Panc1 (cell line): ENCODE measurements around the gene MANF. TPM values are rescaled to one million over a fixed set of nuclear protein-coding genes. Genes with fewer than 3 reads are reported as not detected.

ENCODE experiments used
- ATAC-seq: fragments of 200-7000 bp; cut with Tn5 transposase; 2 replicates; pipeline ENCODE4 v1.9.1; 2020; ENCODE audit warnings: mild to moderate bottlenecking, moderate library complexity
- BruUV-seq: library from RNA; stranded (reverse); fragments of 400-500 nt; replicated peaks from 2 replicates; lab custom pipeline; 2021; lab: Mats Ljungman, UMichigan
- CTCF ChIA-PET: fragments of 300-600 bp; sonication (Branson Sonifier 250); formaldehyde crosslinking; loops from one replicate; lab custom pipeline; 2022; ENCODE audit warnings: antibody characterized with exemption; lab: Charles Lee
- POLR2A ChIA-PET: fragments of 300-600 bp; sonication (Branson Sonifier 250); formaldehyde crosslinking; loops from one replicate; lab custom pipeline; 2022; ENCODE audit warnings: antibody characterized with exemption; lab: Charles Lee
- DNase-seq: peaks from one replicate; pipeline ENCODE4 v3.0.0-alpha.2; 2010; ENCODE audit warnings: low read depth, low spot score
- H3K27ac ChIP-seq: 2 replicates; pipeline ENCODE4 v1.5.1; 2011; ENCODE audit warnings: mild to moderate bottlenecking, low read length, inconsistent platforms
- H3K27me3 ChIP-seq: fragments of 200-500 bp; sonication (Bioruptor generic); 2 replicates; pipeline ENCODE4 v1.6.0; 2014; ENCODE audit warnings: low read length, inconsistent platforms; ENCODE audit not compliant: control insufficient read depth, insufficient read depth
- H3K36me3 ChIP-seq: fragments of 200-500 bp; sonication (Bioruptor generic); 2 replicates; pipeline ENCODE4 v1.5.1; 2014; ENCODE audit warnings: inconsistent platforms, mild to moderate bottlenecking, low read length, moderate library complexity; ENCODE audit not compliant: control insufficient read depth, insufficient read depth
- H3K4me1 ChIP-seq: 2 replicates; pipeline ENCODE4 v1.5.1; 2011; ENCODE audit warnings: inconsistent platforms, mild to moderate bottlenecking, low read length, moderate library complexity; ENCODE audit not compliant: control insufficient read depth, insufficient read depth
- H3K4me3 ChIP-seq, 2 experiments: 2 replicates each; pipeline ENCODE4 v1.5.1; 2011 to 2012; ENCODE audit warnings: low read depth in 2 of 2, low read length in 2 of 2, mild to moderate bottlenecking in 2 of 2, inconsistent platforms in 1 of 2, moderate library complexity in 1 of 2
- H3K9me3 ChIP-seq: fragments of 200-500 bp; sonication (Bioruptor generic); 2 replicates; pipeline ENCODE4 v1.5.1; 2014; ENCODE audit warnings: low read depth, mild to moderate bottlenecking, inconsistent platforms, low read length, moderate library complexity; ENCODE audit not compliant: control insufficient read depth, insufficient read depth
- CTCF ChIP-seq: fragments of 450-650 bp; IDR thresholded peaks from 2 replicates; pipeline ENCODE4 v1.5.1; 2017; ENCODE audit warnings: mild to moderate bottlenecking
- POLR2AphosphoS5 ChIP-seq: IDR thresholded peaks from 2 replicates; pipeline ENCODE4 v1.6.1; 2012; ENCODE audit warnings: mild to moderate bottlenecking, low read depth, low read length, moderate library complexity
- REST ChIP-seq, 2 experiments: IDR thresholded peaks; 2 replicates each; pipeline ENCODE4 v1.6.1; 2011 to 2012; ENCODE audit warnings: low read depth in 2 of 2, control low read depth in 1 of 2, low read length in 1 of 2, mild to moderate bottlenecking in 1 of 2, moderate library complexity in 1 of 2; ENCODE audit not compliant: insufficient read depth in 1 of 2
- SIN3A ChIP-seq: IDR thresholded peaks from 2 replicates; pipeline ENCODE4 v1.6.1; 2012; ENCODE audit warnings: low read depth, mild to moderate bottlenecking, low read length, moderate library complexity, borderline replicate concordance; ENCODE audit not compliant: insufficient read depth
- TCF7L2 ChIP-seq: IDR thresholded peaks from 2 replicates; pipeline ENCODE4 v1.6.1; 2011; ENCODE audit warnings: mild to moderate bottlenecking, low read depth, low read length, inconsistent platforms
- in situ Hi-C: cut with HindIII; loops from 2 replicates; pipeline ENCODE4 v1.10.0; 2016; ENCODE audit warnings: low sequenced_read_pairs, low pct_unique_long_range_greater_than_20kb
- intact Hi-C: fragments of 100-400 bp; cut with micrococcal nuclease; formaldehyde crosslinking; loops from one replicate; pipeline ENCODE4 v1.10.0; 2022; ENCODE audit not compliant: unreplicated experiment
- total RNA-seq: library from RNA; stranded (reverse); gene quantifications from one replicate; pipeline ENCODE4 v1.2.1, GENCODE V29; 2021; ENCODE audit not compliant: unreplicated experiment

MANF gene
- total RNA-seq, 1 experiment from 2014 or later = 69.9 TPM

- in situ Hi-C loops (no loop called here), intact Hi-C loops (no loop called here)
- no peak overlapping the region for H3K27ac ChIP-seq
- no peaks in the 10 kb centered on the region for H3K4me1 ChIP-seq
- ChIA-PET POLR2A (no interaction called here), CTCF (no interaction called here)
- no peaks in the 10 kb centered on the region for H3K9me3 ChIP-seq
- no peak overlapping the region for H3K4me3 ChIP-seq
- DNase-seq (no peak), ATAC-seq (no peak)
- BruUV-seq = no TSS peak
- no peaks in the 10 kb centered on the region for H3K27me3 ChIP-seq
- TF ChIP-seq REST (IDR thresholded peaks at IDR 0.05; ENCODE audit: insufficient read depth in 1 of 2, low read depth in 2 of 2, low read length in 1 of 2) (no peak), POLR2AphosphoS5 (no peak), SIN3A (no peak), TCF7L2 (no peak), CTCF (no peak)
- H3K36me3 ChIP-seq = peaks cover 12% of the 10 kb centered on the region
Measured at GRCh38 chr3:51408813-51409212, 23.7 kb downstream of the MANF start.

- no peak for TF ChIP-seq REST (IDR thresholded peaks at IDR 0.05; ENCODE audit: insufficient read depth in 1 of 2, low read depth in 2 of 2, low read length in 1 of 2)
- no peak for TF ChIP-seq TCF7L2
- TF ChIP-seq CTCF = no peak
- TF ChIP-seq SIN3A = no peak
- TF ChIP-seq POLR2AphosphoS5 = no peak
- H3K27me3 ChIP-seq = no peaks in the 10 kb centered on the region
- POLR2A ChIA-PET = no interaction called here
- no peak for DNase-seq
- H3K27ac ChIP-seq = no peak overlapping the region
- BruUV-seq = no TSS peak
- in situ Hi-C loops = no loop called here
- CTCF ChIA-PET = no interaction called here
- H3K9me3 ChIP-seq = no peaks in the 10 kb centered on the region
- intact Hi-C loops = no loop called here
- no peak for ATAC-seq
- H3K36me3 ChIP-seq = peaks cover 13% of the 10 kb centered on the region
- H3K4me1 ChIP-seq = no peaks in the 10 kb centered on the region
- no peak overlapping the region for H3K4me3 ChIP-seq
Measured at GRCh38 chr3:51422211-51422610, 37.1 kb downstream of the MANF start.
